SW480 (cell line): ENCODE measurements around the gene CFAP100.
A peak's percentile ranks its signal among the peaks of the same experiment; 100 is the strongest.

Source experiments
- DNase-seq: peaks from one replicate; pipeline ENCODE4 v3.0.0-alpha.2; 2016; ENCODE audit warnings: low spot score

Gene CFAP100

DNA sequence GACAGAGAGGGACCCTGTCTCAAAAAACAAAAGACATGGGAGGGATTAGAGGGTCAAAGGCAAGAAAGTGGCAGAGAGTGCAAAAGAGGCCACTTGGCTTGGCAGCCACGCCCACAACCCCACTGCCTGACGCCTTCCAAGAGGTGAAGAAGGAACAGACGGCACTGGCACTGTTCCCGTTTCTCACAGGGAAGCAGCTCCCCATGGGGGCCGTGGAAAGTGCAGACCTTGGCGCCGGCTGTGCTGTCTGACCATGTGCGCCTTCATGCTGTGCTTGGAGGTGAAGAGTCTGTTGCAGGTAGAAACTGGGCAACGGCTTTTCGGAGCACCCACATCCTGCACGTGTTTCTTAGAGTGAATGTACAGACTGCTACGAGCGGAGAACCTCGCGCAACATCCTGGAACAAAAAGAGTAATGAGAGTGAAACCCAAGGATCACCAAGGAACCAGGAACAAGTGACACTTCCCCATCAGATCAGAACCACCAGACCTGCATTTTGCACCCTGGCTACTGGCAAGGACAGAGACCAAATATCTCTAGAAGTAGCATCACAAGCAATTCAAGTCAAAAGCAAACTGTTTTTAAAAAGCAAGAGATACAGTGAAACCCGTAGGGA, 71.3 kb downstream of the CFAP100 start:
- no peak for DNase-seq

GRCh38 chr3:126466886-126467610, 72.3 kb downstream of the CFAP100 start:
- DNase-seq = no peak

GRCh38 chr3:126467611-126467955, 72.9 kb downstream of the CFAP100 start:
- DNase-seq = no peak

DNA sequence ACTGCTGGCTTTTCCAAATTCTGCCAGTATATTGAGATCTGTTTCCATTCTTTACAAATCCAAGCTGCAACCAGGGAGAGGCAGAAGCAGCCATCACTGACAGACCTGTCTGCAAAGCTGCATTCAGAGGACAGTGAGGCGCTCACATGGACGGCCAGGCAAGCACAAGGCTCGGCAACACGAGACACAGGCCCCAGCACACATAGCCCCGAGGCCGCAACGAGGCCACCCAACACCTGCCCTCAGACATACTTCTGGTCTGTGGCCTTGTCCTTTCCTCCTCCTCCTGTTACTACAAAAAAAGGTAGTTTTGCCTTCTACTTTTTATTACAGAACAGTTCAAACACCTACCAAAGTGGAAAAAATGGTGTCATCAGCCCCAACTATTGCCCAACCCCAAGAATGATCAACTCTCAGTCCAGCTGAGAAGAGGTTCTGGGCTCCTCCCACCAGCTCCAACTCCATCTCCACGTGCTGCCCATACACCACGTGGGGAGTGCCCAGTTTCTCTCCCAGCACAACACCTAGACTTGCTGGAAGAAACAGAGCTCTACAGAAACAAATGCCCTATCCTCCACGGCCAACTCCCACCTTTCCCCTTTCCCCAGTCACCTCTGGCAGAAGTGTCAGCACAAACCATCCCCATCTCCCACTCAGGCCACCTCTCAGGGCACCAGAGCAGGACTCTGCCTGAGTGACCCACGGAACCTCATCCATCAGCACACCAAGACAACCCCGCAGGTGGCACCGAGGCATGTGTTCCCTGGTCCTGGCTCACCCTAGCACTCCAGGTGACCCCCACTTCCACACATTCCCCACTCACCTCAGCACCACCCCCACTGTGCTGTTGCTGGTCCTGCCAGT, 73.6 kb downstream of the CFAP100 start:
- DNase-seq = no peak

- no peak for DNase-seq
Measured at GRCh38 chr3:126469479-126469878, 74.8 kb downstream of the CFAP100 start.

GRCh38 chr3:126472277-126473006, 77.7 kb downstream of the CFAP100 start:
- DNase-seq = peak; percentile 95

- peak; percentile 67 for DNase-seq
Measured at GRCh38 chr3:126473292-126474168, 78.8 kb downstream of the CFAP100 start.

GRCh38 chr3:126474498-126475412, 80.0 kb downstream of the CFAP100 start:
- peak; percentile 62 for DNase-seq

- DNase-seq = peak; percentile 88
Measured at GRCh38 chr3:126475413-126476114, 80.9 kb downstream of the CFAP100 start, which contains the start of gene ZXDC. ZXDC (minus strand) TSS chr3:126475891; CDS start chr3:126475865, 26 bp downstream.

DNA sequence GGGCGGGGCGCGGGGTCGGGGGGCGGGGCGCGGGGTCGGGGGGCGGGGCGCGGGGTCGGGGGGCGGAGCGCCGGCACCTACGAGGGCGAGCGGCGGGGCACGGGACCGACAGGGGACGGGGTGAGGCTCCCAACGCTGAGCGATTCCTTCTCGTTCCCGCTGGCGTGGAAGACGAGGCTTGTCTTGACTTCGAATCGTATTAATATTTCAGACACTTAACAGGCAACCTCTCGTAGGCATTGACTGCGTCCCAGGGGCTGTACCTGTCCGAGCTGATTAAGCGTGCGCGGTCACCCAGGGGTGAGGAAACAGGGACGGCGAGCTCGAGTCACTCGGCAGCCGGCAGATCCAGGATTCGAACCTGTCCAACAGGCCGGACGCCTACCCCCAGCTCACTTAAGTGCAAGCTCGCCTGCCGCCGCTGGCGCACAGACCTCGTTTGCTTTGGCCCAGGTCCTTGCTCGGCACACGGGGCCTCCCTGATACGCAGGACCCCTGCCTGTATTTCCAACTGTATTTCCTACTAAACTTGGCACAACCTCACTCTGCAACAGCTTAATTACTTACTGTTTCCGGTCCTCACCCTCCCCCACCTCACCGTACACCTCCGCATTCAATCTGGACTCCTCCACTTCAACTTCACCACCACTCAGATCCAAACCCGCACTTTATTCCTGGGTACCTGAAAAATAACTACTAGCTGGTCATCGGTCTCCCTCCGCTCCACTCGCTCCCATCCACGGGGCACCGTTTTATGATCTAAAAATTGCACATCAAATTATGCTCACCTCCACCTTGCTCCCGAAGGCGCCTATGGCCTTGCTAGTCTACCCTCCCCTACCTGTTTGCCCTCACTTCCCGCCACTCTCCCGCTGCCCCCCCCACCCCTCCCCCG, 81.7 kb downstream of the CFAP100 start:
- peak; percentile 53 for DNase-seq

- peak; percentile 20 for DNase-seq
Measured at GRCh38 chr3:126477061-126477380, 82.3 kb downstream of the CFAP100 start.

- no peak for DNase-seq
Measured at GRCh38 chr3:126478581-126479310, 84.0 kb downstream of the CFAP100 start.

- DNase-seq = no peak
Measured at GRCh38 chr3:126479642-126480041, 84.9 kb downstream of the CFAP100 start.

DNA sequence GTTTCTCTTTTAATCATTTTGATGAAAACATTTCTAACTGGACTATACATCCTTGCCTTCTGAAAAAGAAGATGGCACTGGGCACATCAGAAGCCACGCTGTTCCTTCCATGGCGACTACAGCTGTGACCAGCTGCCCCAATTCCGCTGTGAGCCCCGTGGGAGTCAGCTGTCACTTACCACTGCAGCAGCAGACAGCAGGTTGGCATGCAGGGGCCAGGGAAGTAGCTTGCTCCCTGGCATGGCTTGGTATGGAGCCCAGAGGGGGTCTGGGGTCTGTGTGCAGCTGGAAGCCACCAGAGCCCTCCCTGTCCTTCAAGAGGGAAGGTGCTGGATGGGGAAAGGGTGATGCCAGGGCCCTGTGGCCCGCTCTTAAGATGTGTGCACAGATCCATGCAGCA, 85.5 kb downstream of the CFAP100 start:
- DNase-seq = no peak

DNA sequence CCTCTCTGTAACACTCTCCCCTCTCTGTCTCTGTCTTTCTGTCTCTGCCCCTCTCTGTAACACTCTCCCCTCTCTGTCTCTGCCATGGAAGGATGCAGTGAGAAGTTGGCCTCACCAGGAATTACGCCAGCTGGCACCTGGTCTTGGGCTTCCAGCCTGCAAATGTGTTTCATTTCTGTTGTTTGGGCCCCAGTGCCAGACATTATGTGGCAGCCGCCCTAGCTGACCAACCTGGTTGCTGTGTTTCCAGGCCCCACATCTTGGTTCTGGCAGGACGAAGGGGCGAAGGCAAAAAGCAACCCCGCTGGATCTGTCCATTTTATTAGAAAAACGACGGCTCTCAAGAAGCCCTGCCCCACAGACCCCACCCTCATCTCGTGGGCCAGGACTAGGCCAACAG, 86.2 kb downstream of the CFAP100 start:
- no peak for DNase-seq

GRCh38 chr3:126481808-126482502, 87.2 kb downstream of the CFAP100 start:
- no peak for DNase-seq
